NCI-H128 (cell line): ENCODE results near the gene ALPL.
"Not testable (repeated sequence)": the region's sequence is repeated elsewhere in the genome, so short reads cannot be mapped to it uniquely, and the experiment has no call there.

Experiments
- DNase-seq: peaks from one replicate; lab custom pipeline; 2025; ENCODE audit not compliant: unreplicated experiment; lab: John Stamatoyannopoulos, UW

Gene ALPL

DNA sequence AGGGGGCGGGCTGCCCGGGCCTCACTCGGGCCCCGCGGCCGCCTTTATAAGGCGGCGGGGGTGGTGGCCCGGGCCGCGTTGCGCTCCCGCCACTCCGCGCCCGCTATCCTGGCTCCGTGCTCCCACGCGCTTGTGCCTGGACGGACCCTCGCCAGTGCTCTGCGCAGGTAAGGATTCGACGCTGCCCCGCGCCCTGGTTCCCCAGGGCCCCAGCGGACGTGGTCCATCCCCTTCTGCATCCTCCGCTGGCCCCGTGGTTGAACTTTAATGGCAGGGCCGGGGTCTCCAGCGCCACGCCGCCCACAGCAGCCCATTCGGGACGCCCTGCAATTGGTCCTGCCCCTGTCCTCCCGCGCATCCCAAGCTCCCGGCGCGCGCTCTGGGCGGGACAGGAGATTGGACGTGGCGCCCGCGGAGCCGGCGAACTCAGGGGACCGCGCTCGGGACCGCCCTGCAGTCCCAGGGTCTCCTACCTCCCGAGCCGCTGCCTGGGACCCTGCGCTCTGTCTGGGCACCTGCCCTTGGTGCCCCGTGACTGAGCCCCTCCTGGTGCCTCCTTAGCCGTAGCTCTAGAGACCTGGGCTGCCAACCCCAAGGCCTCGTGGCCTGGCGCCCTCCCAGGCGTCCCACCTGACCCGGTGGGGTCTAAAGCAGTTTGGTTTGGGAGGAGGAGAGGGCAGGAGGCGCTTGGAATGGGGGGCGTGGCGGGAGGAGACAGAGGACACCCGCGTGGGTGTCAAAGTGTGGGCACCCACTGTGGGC lies at the start of gene ALPL:
Gene ALPL, plus strand, starts transcription at position 73 of the 762 bp plus-strand sequence. CDS start 44,659 bp downstream, outside the sequence.
- no peak for DNase-seq

DNA sequence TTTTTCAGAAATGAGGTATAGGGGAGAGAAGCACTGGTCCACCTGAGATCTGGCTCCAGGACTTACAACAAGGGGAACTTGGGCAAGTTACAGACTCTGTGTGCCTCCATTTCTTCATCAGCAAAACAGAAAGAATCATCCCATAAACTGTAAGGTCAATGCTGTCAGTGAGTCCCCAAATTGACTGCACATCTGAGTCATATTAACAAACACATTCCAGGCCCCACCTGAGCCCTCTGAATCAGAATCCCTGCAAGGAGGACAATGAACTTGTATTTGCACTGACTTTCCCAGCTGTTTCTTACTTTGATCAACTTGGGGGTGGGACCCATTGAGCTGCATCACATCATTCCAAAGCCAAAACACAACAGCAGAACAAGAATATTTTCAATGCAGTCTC lies 44.1 kb upstream of the ALPL start:
- DNase-seq: not testable (repeated sequence)

DNA sequence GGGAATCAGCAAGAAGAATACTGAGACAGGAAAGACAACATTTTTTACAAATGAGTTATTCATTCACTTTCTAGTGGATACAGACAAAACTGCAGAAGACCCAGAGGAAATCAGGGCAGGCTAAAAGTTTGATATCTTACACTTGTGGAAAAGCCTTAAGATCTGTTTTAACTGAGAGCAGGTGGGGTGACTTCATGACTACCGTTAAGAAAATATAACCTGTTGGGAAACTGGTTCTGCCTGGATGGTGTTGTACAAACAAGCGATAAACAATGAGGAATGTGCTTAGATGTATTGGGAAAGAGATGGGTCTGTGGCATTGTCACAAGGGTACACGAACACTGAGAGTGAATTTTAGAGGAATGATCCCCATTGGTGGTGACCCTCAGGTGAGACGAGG lies 41.3 kb upstream of the ALPL start:
- not testable (repeated sequence) for DNase-seq

DNA sequence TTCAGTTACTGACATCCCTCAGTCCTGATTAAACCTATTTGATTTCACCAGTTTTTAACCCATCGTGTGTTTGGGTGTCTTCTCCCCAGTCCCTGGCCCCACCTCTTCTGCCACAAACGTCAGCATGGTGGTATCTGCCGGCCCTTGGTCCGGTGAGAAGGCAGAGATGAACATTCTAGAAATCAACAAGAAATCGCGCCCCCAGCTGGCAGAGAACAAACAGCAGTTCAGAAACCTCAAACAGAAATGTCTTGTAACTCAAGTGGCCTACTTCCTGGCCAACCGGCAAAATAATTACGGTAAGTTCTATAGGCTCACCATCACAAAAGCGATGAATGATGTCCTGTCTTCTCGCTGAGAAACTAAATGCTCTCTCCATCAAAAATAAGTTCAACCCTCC lies 40.6 kb upstream of the ALPL start:
- DNase-seq: no peak

DNA sequence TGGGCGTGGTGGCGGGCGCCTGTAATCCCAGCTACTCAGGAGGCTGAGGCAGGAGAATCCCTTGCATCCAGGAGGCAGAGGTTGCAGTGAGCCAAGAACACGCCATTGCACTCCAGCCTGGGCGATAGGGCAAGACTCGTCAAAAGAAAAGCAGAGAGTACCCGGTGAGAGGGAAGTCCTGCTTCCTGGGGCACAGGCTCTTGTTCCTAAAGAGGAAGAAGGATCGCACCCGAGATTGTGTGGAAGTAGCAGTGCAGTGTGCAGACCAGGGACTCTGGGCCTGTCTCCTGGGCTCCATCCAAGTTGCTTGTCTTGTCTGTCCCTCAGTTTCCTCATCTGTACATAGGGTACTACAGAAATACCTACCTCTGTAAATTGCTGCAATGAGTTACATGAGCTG lies 39.6 kb upstream of the ALPL start:
- DNase-seq: no peak

DNA sequence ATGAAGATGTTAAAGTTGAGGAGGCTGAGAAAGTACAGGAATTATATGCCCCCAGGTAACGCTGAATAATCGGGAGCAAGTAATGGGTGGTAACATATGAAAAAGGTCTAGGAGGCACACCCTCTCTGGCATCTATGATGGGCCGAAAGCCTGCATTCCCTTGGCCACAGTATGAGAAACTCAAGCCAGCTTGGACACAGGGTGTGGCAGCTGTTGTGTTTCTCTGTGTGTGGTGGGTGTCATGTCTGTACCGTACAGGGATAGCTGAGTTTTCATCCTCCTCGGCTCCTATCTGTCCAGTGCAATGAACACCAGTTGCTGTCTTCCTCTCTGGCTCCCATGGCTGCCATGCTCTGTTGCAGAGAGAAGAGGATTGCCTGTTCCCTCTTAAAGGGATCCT lies 36.4 kb upstream of the ALPL start:
- DNase-seq: no peak

DNA sequence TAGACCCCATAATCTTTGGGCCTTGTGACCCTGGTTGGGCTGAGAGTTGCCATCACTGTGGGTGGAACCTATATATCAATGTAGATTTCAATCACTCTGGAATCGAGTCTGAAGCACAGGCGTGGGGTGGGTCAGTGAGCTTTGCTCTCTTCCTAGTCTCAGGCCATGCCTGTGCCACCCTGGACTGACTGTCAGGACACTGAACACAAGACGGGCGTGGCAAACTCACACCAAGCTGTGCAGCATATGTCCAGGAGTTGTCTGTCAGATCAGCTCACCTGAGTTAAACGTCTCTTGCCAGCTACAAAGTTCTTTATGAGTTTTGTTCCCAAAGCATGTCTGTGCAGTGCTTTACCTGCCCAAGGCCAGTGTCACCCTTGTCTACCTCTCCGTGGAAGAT lies 30.9 kb upstream of the ALPL start:
- no peak for DNase-seq

DNA sequence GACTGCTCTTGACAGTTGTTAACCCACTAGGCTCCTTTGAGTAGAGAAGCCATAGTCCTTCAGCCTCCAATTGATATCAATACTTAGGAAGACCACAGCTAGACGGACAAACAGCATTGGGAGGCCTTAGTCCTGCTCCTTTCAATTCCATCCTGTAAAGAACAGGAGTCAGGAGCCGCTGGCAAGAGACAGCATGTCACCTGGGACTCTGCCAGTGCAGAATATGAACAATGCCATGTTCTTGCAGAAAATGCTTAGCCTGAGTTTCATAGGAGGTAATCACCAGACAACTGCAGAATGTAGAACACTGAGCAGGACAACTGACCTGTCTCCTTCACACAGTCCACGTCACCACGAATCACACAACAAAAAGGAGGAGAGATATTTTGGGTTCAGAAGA lies 25.3 kb upstream of the ALPL start:
- not testable (repeated sequence) for DNase-seq

DNA sequence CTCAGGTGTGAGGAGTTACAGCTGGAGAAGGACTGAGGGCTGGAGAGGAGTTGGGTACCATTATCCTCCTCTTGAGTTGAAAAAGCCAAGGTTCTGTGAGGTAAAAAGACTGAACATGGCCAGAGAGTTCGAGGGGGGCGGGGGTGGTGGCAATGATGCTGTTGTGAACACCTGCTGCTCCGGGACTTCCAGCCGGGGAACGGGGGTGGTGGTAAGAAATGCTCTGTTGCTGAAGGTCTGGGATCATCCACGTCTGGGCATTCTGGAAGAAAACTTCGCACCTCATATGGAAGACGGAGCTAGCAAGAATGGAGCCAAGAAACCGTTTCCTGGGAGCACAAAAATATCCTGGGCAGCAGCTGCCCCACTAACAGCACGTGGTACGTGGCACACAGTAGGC lies 20.1 kb upstream of the ALPL start:
- no peak for DNase-seq

DNA sequence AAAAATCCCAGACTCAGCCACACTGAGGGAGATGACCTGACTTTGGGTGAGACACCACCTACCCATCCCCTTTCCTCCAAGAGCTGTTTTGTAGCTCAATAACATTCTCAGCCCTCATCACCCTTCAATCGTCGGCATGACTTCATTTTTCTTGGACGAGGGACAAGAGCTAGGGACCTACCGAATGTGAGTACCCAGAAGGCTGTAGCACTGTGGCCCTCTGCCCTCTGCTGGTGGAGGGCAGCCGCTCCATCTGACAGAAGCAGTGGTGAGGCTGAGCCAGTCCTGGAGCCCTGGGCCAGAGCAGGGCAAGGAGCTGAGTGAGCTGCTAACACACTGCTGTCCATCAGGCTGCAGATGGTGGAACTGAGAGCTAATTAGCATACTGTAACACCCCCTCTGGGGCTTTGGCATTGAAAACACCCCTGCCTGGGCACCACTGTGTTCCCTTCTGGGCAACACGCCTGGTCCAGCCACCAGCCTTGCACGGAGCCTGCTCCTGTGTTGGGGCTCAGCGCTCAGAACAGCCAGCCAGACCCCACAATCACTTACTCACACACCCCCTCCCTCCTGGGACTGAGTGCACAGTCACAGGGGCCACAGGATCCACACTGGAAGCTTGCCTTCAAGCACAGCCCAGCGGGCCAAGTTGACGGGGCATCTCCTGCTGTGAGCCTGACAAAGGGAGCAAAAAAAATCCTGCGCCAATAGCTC lies 18.3 kb upstream of the ALPL start:
- DNase-seq: no peak

DNA sequence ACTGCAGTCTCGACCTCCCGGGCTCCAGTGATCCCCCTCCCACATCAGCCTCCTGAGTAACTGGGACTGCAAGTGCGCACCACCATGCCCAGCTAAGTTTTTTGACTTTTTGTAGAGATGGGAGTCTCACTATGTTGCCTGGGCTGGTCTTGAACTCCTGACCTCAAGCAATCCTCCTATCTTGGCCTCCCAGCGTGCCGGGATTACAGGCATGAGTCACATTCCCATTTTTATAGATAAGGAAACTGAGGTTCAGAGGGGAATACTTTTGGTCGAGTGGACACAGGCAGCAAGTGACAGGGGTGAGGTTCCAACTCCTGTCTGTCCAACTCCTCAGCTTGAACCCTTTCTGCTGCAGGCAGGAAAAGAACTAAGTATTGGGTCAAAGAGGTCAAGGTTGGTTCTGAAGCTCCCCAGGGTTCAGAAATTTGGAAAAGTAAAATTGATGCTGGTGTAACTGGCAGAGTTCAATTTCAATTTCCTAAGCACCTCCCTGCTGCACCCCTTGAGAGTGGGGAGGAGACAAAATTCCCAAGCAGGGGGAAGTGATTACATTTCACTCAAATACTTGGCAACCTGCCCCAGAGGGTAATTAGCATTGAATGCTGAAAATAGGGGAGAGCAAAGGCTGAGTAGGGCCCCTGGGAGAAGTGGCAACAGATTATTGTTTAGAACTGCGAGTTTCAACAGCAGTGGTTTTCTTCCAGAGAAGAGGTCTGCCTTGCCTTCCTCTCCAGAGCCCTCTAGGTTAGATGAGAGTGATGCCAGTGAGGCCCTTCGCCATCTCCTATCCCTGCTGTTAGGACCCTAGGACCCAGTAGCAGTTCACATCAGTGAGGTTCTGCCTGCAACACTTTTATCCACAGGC lies 17.5 kb upstream of the ALPL start:
- peak; percentile 97 for DNase-seq

DNA sequence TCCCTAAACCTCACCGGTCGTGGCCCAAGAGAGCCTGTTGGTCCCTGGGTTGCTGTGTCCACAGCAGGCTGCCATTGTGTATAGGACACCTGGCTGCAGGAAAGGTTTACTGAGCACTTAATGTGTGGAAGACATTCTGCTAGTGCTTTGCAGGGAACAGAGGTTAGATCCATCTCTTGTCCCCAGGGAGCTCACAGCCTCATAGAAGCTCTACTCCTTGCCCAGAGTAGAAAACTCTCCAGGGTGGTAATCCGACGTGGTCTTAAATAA lies 16.9 kb upstream of the ALPL start:
- no peak for DNase-seq

DNA sequence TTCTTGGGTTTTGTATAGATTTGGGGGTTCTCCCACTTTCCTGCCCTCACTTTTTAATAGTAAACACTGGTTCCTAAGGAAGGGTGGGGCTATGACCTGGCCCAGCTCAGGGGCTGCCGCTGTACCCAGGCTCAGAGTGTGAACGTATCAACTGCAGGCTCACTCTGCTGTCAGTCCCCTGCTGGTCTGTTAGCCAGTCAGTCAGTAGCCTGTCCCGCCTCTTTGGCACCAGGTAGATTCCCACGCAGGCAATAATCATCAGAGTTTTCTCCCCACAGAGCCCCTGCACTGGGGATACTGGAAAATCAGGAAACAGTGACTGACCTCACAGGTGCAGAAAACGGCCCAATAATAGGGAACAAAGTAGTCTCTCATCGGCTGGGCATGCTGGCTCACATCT lies 15.0 kb upstream of the ALPL start:
- no peak for DNase-seq

DNA sequence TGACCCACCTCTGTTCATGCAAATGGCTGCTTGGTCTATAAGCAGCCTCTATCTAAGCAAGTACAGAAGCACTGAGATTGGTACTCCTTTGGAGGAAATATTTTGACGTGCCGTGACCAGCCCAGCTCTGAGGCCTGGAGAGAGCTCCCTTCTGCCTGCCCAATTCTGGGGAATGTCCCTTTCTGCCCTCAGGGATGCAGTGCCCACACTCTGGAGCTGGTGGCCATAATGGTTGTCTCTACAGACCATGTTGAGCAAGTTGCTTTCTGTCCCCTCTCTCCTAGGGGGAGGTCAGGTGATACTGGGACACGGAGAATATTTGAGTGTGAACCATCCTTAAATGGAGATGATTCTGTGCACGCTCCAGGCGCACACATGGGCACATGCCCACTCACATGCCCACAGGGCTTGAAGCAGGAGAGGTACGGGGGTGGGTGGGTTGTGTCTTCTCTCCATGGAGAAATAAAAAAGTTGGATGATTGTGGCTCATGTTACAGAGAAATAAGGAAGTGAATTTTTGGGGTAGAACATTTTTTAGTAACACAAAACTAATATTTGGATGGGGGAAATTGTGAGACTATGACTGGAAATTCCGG lies 13.9 kb upstream of the ALPL start:
- no peak for DNase-seq

DNA sequence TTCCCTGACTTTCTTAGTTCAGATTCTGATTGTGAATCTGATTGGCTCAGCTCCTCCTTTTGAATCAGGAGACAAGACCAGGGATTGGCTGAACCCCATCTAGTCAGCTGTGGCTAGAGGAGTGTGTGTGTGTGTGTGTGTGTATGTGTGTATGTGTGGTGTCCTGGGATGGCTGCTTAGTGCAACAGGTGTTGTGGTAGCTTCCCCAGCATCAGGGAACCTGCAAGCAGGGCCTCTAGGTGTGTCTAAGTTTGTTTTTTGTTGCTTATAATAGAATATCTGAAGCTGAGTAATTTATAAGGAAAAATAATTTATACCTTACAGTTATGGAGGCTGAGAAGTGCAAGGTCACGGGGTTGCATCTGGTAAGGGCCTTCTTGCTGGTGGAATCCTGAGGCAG lies 13.2 kb upstream of the ALPL start:
- no peak for DNase-seq

DNA sequence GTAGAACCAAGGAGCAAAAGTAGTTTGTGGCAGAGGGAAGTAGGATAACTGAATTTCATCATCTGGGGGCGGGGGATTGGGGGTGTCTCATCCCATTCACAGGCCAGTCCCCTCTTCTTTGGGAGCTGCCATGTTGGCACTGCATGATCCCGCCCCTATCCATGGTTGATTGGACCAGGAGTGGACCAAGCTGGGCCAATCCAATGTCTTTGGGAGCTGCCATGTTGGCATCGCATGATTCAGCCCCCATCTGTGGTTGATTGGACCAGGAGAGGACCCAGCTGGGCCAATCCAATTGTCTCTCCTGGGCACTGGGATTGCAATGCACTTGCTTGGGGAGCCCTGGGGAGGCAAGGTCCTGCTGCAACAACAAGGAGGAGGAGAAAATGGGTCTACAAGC lies 12.3 kb upstream of the ALPL start:
- DNase-seq: no peak

DNA sequence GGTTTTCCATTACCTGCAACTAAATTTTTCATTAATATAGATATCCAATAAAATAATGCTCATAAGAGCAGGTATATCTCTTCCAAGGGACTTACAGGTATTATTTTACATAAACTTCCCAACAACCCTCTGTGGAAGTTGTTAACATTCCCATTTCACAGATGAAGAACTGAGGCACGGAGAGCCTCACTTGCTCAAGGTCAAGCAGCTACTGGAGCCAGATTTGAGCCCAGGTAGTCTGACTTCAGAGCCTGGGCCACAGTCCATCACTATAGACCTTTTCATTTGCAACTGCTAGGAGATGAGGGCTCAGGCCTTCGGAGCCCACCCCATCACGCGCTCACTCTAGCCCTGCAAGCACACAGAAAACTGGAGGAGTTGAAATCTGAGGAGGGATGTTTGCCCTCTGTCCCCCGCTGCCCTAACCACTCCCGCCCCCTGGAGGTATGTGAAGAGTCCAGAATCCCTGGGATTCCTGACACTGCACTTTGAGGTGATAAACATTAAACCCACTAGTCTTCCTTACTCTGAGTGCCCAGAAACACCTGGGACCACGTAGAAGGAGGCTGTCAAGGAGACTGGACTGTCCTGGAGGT lies 11.7 kb upstream of the ALPL start:
- DNase-seq: no peak

DNA sequence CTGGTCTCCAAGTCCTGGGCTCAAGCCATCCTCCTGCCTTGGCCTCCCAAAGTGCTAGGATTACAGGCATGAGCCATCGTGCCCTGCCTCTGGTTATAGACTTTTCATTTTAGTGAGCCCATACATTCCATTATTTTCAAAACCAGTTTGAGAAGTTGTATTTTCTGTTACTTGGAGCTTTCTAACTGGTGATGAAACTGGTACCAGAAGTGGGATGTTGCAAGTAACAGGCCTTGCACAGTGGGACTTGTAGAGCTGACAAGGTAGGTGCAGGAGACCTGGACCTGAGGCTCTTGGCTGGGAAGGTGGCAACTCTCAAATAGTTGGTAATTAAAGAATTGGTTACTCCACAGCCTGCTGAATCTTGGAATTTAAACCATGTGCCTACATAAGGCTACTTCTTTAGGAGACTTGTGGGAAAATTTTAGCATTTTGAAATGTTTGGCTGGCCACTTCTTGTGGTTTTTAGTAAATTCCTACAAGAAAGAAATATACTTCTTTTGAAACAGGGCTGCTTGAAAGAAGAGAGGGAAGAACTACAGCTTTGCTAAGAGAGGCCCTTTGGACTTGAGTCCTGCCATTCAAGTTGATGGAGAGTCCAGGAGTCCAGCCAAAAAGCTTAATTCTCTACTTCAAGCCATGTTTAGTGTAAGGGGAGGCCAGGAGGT lies 9.8 kb upstream of the ALPL start:
- DNase-seq: no peak

DNA sequence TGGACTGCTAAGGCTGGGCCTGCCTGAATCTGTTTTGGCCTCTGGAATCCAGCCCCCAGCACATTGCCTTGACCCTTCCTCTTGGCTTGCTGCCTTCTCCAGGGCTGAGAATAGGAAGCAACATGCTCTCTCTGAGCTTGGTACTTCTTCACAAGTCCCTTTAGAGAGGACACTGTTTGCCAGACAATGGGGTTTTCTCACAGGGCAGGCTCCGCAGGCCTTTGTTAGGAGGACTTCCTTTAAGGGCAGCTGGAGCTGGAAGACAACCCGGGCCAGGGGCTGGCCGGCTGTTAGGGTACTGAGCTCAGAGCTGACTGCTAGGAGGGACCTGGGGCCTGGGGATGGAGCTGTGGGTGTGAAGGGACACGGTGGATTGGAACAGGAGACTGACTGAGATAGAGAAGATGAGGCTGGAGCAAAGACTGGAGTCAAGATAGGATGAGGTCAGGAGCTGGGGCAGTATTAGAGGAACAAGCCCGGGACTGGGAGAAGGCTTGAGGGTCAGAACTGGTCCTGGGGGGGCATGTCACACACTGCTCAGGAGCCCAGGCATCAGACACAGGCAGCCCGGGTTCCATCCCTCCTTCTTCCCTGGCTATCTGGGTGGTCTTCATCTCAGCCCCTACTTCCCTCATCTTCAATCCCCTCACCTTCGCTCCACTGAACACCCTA lies 5.4 kb upstream of the ALPL start:
- no peak for DNase-seq

DNA sequence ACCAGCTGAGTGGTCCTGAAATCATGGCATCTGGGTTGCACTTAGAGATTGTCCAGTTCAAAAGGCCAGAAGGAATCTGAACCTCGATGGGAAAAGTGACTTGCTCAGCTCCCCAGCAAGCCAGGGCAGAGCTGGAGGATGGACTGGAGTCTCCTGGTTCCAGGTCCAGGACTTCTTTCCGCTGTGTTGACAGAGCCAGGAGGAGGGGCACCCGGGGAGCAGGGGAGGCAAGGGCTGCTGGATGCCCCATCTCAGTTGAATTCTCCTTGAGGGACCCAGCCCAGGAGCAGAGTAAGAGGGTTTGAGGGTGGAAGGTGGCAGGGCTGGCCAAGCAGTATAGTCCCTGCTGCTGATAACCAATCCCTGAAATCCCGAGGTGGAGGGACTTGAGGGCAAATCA lies 2.4 kb upstream of the ALPL start:
- DNase-seq: no peak
